H1 (cell line): Measurements from ENCODE around the gene INPP5A. TPM values are rescaled to one million over a fixed set of nuclear protein-coding genes. Genes with fewer than 3 reads are reported as not detected.

Source experiments
- CTCF ChIA-PET: fragments of 300-600 bp; sonication (Branson Sonifier 250); formaldehyde crosslinking; loops from one replicate; lab custom pipeline; 2021; ENCODE audit not compliant: partially characterized antibody; lab: Charles Lee
- POLR2A ChIA-PET: fragments of 300-600 bp; sonication (Branson Sonifier 250); formaldehyde crosslinking; loops from one replicate; lab custom pipeline; 2021; ENCODE audit warnings: inconsistent platforms; ENCODE audit not compliant: partially characterized antibody; lab: Charles Lee
- DNase-seq, 2 experiments: peaks; one replicate each; pipeline versions ENCODE4 v3.0.0 to v3.0.0-alpha.2; 2010 to 2022; ENCODE audit warnings: low spot score in 2 of 2, low read depth in 1 of 2, mixed read lengths in 1 of 2
- FAIRE-seq: peaks from 2 replicates; lab custom pipeline; 2011; peaks lifted over from hg19 to GRCh38; lab: Jason Lieb, UNC
- H2AFZ ChIP-seq: 2 replicates; pipeline ENCODE4 v1.8.1; 2012; ENCODE audit warnings: low read length, inconsistent platforms
- H2AK5ac ChIP-seq: 2 replicates; pipeline ENCODE4 v1.6.1; 2013; ENCODE audit warnings: low read depth, low read length
- H2BK120ac ChIP-seq: replicated peaks from 2 replicates; pipeline ENCODE3; 2013; ENCODE audit warnings: low read depth, low read length, inconsistent platforms
- H2BK12ac ChIP-seq: 2 replicates; pipeline ENCODE4 v1.6.1; 2013; ENCODE audit warnings: low read depth, low read length
- H2BK15ac ChIP-seq: 2 replicates; pipeline ENCODE4 v1.6.1; 2013; ENCODE audit warnings: low read length
- H2BK20ac ChIP-seq: 2 replicates; pipeline ENCODE4 v1.6.1; 2013; ENCODE audit warnings: low read length
- H2BK5ac ChIP-seq: 2 replicates; pipeline ENCODE4 v1.6.1; 2013; ENCODE audit warnings: low read depth, low read length
- H3K14ac ChIP-seq: 2 replicates; pipeline ENCODE4 v1.6.1; 2013; ENCODE audit warnings: inconsistent platforms; ENCODE audit not compliant: insufficient read length
- H3K18ac ChIP-seq: 2 replicates; pipeline ENCODE4 v1.6.1; 2013; ENCODE audit warnings: low read length; ENCODE audit errors: extremely low read depth
- H3K23ac ChIP-seq: 2 replicates; pipeline ENCODE4 v1.6.1; 2013; ENCODE audit warnings: inconsistent platforms; ENCODE audit not compliant: insufficient read length
- H3K23me2 ChIP-seq: 2 replicates; pipeline ENCODE4 v1.6.1; 2013; ENCODE audit warnings: low read depth, low read length
- H3K27ac ChIP-seq: 2 replicates; pipeline ENCODE4 v1.6.1; 2011; ENCODE audit warnings: low read depth, low read length, inconsistent platforms
- H3K27me3 ChIP-seq, 4 experiments: replicated peaks in 1 of 4; 1 replicate in 1 of 4; 2 replicates in 3 of 4; pipeline versions ENCODE4 v1.6.1 to v1.8.1; 2011 to 2013; ENCODE audit warnings: low read length in 3 of 4, mild to moderate bottlenecking in 3 of 4, inconsistent platforms in 2 of 4, mixed read lengths in 2 of 4, moderate library complexity in 1 of 4; ENCODE audit not compliant: control insufficient read depth in 3 of 4, insufficient read depth in 3 of 4; ENCODE audit errors: extremely low read depth in 1 of 4
- H3K36me3 ChIP-seq, 4 experiments: 2 replicates each; pipeline versions ENCODE4 v1.6.1 to v1.8.1; 2011 to 2013; ENCODE audit warnings: mild to moderate bottlenecking in 4 of 4, low read length in 3 of 4, moderate library complexity in 2 of 4, control low read depth in 1 of 4, inconsistent platforms in 1 of 4; ENCODE audit not compliant: insufficient read depth in 4 of 4, control insufficient read depth in 2 of 4
- H3K4ac ChIP-seq: replicated peaks from 2 replicates; pipeline ENCODE3; 2013; ENCODE audit warnings: low read length, low read depth, mixed read lengths, inconsistent platforms; ENCODE audit not compliant: insufficient read length
- H3K4me1 ChIP-seq, 4 experiments: replicated peaks in 1 of 4; 1 replicate in 1 of 4; 2 replicates in 3 of 4; pipeline versions ENCODE4 v1.6.1 to v1.8.1; 2011 to 2013; ENCODE audit warnings: low read length in 3 of 4, inconsistent platforms in 2 of 4, mixed read lengths in 1 of 4; ENCODE audit not compliant: insufficient read depth in 4 of 4, control insufficient read depth in 3 of 4
- H3K4me2 ChIP-seq, 2 experiments: 2 replicates each; pipeline versions ENCODE4 v1.6.1 to v1.8.1; 2011 to 2013; ENCODE audit warnings: low read depth in 2 of 2, low read length in 2 of 2, control low read depth in 1 of 2, inconsistent platforms in 1 of 2, mild to moderate bottlenecking in 1 of 2; ENCODE audit not compliant: insufficient read depth in 1 of 2
- H3K4me3 ChIP-seq, 4 experiments: fragments of 200-600, 300-600 bp in 1 of 4; sonication (generic), shearing (Covaris generic), sonication (Bioruptor Twin) in 1 of 4; 2 replicates each; pipeline versions ENCODE4 v1.5.1 to v1.8.1; 2011 to 2016; ENCODE audit warnings: low read length in 4 of 4, low read depth in 3 of 4, control low read depth in 2 of 4, inconsistent platforms in 2 of 4, mild to moderate bottlenecking in 2 of 4, mixed read lengths in 1 of 4, moderate library complexity in 1 of 4; ENCODE audit not compliant: insufficient read depth in 2 of 4; ENCODE audit errors: extremely low read depth in 1 of 4
- H3K56ac ChIP-seq: replicated peaks from 2 replicates; pipeline ENCODE3; 2013; ENCODE audit warnings: low read depth, mild to moderate bottlenecking, mixed read lengths, low read length, inconsistent platforms; ENCODE audit not compliant: insufficient read length
- H3K79me1 ChIP-seq: 2 replicates; pipeline ENCODE4 v1.6.1; 2013; ENCODE audit warnings: low read depth, low read length, control low read depth
- H3K79me2 ChIP-seq, 2 experiments: 2 replicates each; pipeline versions ENCODE4 v1.6.1 to v1.8.1; 2012 to 2013; ENCODE audit warnings: low read length in 2 of 2, mild to moderate bottlenecking in 2 of 2, inconsistent platforms in 1 of 2; ENCODE audit not compliant: insufficient read depth in 2 of 2, control insufficient read depth in 1 of 2
- H3K9ac ChIP-seq, 4 experiments: replicated peaks in 1 of 4; 1 replicate in 1 of 4; 2 replicates in 3 of 4; pipeline versions ENCODE4 v1.6.1 to v1.8.1; 2011 to 2013; ENCODE audit warnings: low read depth in 3 of 4, low read length in 3 of 4, control low read depth in 2 of 4, mild to moderate bottlenecking in 2 of 4, moderate library complexity in 2 of 4, inconsistent platforms in 1 of 4; ENCODE audit errors: extremely low read depth in 1 of 4
- H3K9me3 ChIP-seq, 2 experiments: 2 replicates each; pipeline versions ENCODE4 v1.6.1 to v1.8.1; 2012 to 2013; ENCODE audit warnings: mild to moderate bottlenecking in 2 of 2, moderate library complexity in 2 of 2, control low read depth in 1 of 2, inconsistent platforms in 1 of 2, low read depth in 1 of 2, low read length in 1 of 2, mixed read lengths in 1 of 2; ENCODE audit not compliant: insufficient read depth in 2 of 2
- H4K20me1 ChIP-seq, 2 experiments: replicated peaks in 1 of 2; 2 replicates each; pipeline versions ENCODE3 to v1.8.1; 2011 to 2013; ENCODE audit warnings: inconsistent platforms in 2 of 2, low read length in 2 of 2, mild to moderate bottlenecking in 1 of 2; ENCODE audit not compliant: insufficient read depth in 2 of 2, control insufficient read depth in 1 of 2
- H4K5ac ChIP-seq: 2 replicates; pipeline ENCODE4 v1.6.1; 2013; ENCODE audit warnings: low read length, low read depth, mixed read lengths, inconsistent platforms; ENCODE audit not compliant: insufficient read length
- H4K8ac ChIP-seq: 2 replicates; pipeline ENCODE4 v1.8.0; 2013; ENCODE audit warnings: mild to moderate bottlenecking, moderate library complexity, low read length, inconsistent platforms; ENCODE audit not compliant: insufficient read depth; ENCODE audit errors: extremely low read depth
- H4K91ac ChIP-seq: replicated peaks from 2 replicates; pipeline ENCODE3; 2013; ENCODE audit warnings: low read length, mixed read lengths, inconsistent platforms; ENCODE audit not compliant: insufficient read length
- HDAC2 ChIP-seq, 2 experiments: fragments of 300-600 bp in 1 of 2; sonication (generic) in 1 of 2; IDR thresholded peaks; 2 replicates each; pipeline ENCODE4 v1.6.1; 2011 to 2012; ENCODE audit warnings: low read depth in 2 of 2, low read length in 2 of 2, mild to moderate bottlenecking in 2 of 2, moderate library complexity in 2 of 2, borderline replicate concordance in 1 of 2, inconsistent platforms in 1 of 2
- WGBS, 2 experiments: shearing (Covaris generic) in 1 of 2; methylation state at CpG; one replicate each; pipeline versions ENCODE4 v1.1.6 to v1.1.7; 2013 to 2015; ENCODE audit warnings: low lambda C conversion rate in 2 of 2, mixed read lengths in 2 of 2, inconsistent platforms in 1 of 2, low coverage in 1 of 2, missing lambda C conversion rate in 1 of 2; ENCODE audit not compliant: insufficient replicate concordance in 2 of 2, insufficient coverage in 1 of 2, insufficient read length in 1 of 2; ENCODE audit errors: extremely low coverage in 1 of 2, missing lambda C conversion rate in 1 of 2; 5-methylcytosine and 5-hydroxymethylcytosine counted together
- polyA plus RNA-seq, 7 experiments: library from polyadenylated mRNA; depleted of rRNA in 3 of 7; stranded (reverse) in 5 of 7; unstranded in 2 of 7; fragments of >200 nt in 5 of 7; fragments of 200-250 nt in 2 of 7; gene quantifications; 1 replicate in 5 of 7; 2 replicates in 1 of 7; 4 replicates in 1 of 7; pipeline versions ENCODE4 v1.2.1 to v1.2.3, GENCODE V29; 2011 to 2013; ENCODE audit warnings: missing spikeins in 2 of 7, mixed read lengths in 2 of 7
- total RNA-seq: library from RNA; stranded (reverse); fragmentation: NEBNext Ultra II Directional; extraction: Animal tissue kit (Norgen Biotek cat#: 25700); gene quantifications from 2 replicates; pipeline ENCODE4 v1.2.1, GENCODE V29; 2021

Gene INPP5A
- total and polyA plus RNA-seq, 2 of the 8 experiments (the other 6 are each of a cell fraction or from before 2014, with no cell fraction given) = 19.7 to 27.5 TPM

GRCh38 chr10:132664883-132665282 is 127.3 kb downstream of the INPP5A start:
- no peak for FAIRE-seq

More at GRCh38 chr10:132664883-132665282, 127.3 kb downstream of the INPP5A start:
- no peaks in the 10 kb centered on the region for H3K36me3 ChIP-seq
- H4K5ac ChIP-seq = no peak overlapping the region
- CTCF ChIA-PET = interaction anchor here (0.7 to 3.4 kb wide), 2 partner anchors 10 to 74 kb away, joined by 3 to 13 read pairs; no protein-coding TSS in a partner anchor
- H2AFZ ChIP-seq = no peak overlapping the region
- H4K20me1 ChIP-seq = peaks cover 0 to 3% of the 10 kb centered on the region in 2 experiments
- no peaks in the 10 kb centered on the region for H3K79me1 ChIP-seq
- TF ChIP-seq HDAC2 (IDR thresholded peaks at IDR 0.05; ENCODE audit: borderline replicate concordance in 1 of 2, low read depth in 2 of 2, low read length in 2 of 2) = no peak
- no peak overlapping the region for H3K4me3 ChIP-seq
- H3K9ac ChIP-seq = no peak overlapping the region
- no peak overlapping the region for H2BK20ac ChIP-seq
- H3K79me2 ChIP-seq = no peaks in the 10 kb centered on the region
- no peaks in the 10 kb centered on the region for H3K4me1 ChIP-seq
- no peak overlapping the region for H4K91ac ChIP-seq
- no peak overlapping the region for H3K4ac ChIP-seq
- DNase-seq = no peak
- no peak overlapping the region for H2BK120ac ChIP-seq
- POLR2A ChIA-PET = no interaction called here
- H3K27ac ChIP-seq = no peak overlapping the region
- H2BK12ac ChIP-seq = no peak overlapping the region
- no peak overlapping the region for H3K4me2 ChIP-seq
- no peaks in the 10 kb centered on the region for H3K27me3 ChIP-seq
- H3K18ac ChIP-seq = no peak overlapping the region
- H3K9me3 ChIP-seq = no peaks in the 10 kb centered on the region
- H3K23ac ChIP-seq = no peak overlapping the region
- no peak overlapping the region for H2AK5ac ChIP-seq
- H2BK5ac ChIP-seq = no peak overlapping the region
- H3K23me2 ChIP-seq = no peaks in the 10 kb centered on the region; the same call in 1 of the 2 replicates
- H4K8ac ChIP-seq = no peak overlapping the region; the same call in 1 of the 2 replicates
- no peak overlapping the region for H3K56ac ChIP-seq
- no peak overlapping the region for H2BK15ac ChIP-seq
- WGBS, 2 experiments = 92% methylated on average over 14 of the region's 16 CpGs; no CpG with 5 or more reads in 1 of the 2 experiments
- no peak overlapping the region for H3K14ac ChIP-seq
